GM12878 (cell line): ENCODE measurements around the gene DUSP10. TPM values are rescaled to one million over a fixed set of nuclear protein-coding genes. Genes with fewer than 3 reads are reported as not detected.

Source experiments
- ATAC-seq: fragments of 200-7000 bp; cut with Tn5 transposase; 3 replicates; pipeline ENCODE4 v1.9.1; 2020; ENCODE audit warnings: mild to moderate bottlenecking, moderate library complexity
- BruUV-seq: library from RNA; stranded (reverse); fragments of 400-500 nt; replicated peaks from 2 replicates; lab custom pipeline; 2021; lab: Mats Ljungman, UMichigan
- CTCF ChIA-PET: fragments of 300-600 bp; sonication (Branson Sonifier 250); formaldehyde crosslinking; extraction: SDS; loops from one replicate; lab custom pipeline; 2021; ENCODE audit warnings: inconsistent platforms; lab: Yijun Ruan, JAX
- POLR2A ChIA-PET: fragments of 350-600 bp; formaldehyde crosslinking; extraction: SDS; loops from one replicate; lab custom pipeline; 2021; ENCODE audit warnings: inconsistent platforms; lab: Charles Lee
- RAD21 ChIA-PET: fragments of 300-600 bp; sonication (Branson Sonifier 250); formaldehyde crosslinking; loops from one replicate; lab custom pipeline; 2023; ENCODE audit warnings: antibody characterized with exemption; ENCODE audit not compliant: unreplicated experiment; lab: Charles Lee
- SMC1A ChIA-PET: fragments of 300-600 bp; sonication (Branson Sonifier 250); formaldehyde crosslinking; loops from one replicate; lab custom pipeline; 2023; ENCODE audit not compliant: unreplicated experiment, uncharacterized antibody; lab: Charles Lee
- DNase-seq: peaks from one replicate; pipeline ENCODE4 v3.0.0-alpha.2; 2011; ENCODE audit warnings: low read depth, low spot score
- FAIRE-seq: peaks from 3 replicates; lab custom pipeline; 2011; peaks lifted over from hg19 to GRCh38; lab: Jason Lieb, UNC
- H2AFZ ChIP-seq: 2 replicates; pipeline ENCODE4 v1.6.0; 2011; ENCODE audit warnings: low read depth, low read length, control low read depth; ENCODE audit not compliant: control insufficient read depth
- H3K27ac ChIP-seq: 2 replicates; pipeline ENCODE4 v1.5.1; 2011; ENCODE audit warnings: control low read depth; ENCODE audit not compliant: control insufficient read depth, insufficient read depth
- H3K27me3 ChIP-seq, 2 experiments: replicated peaks in 1 of 2; 2 replicates each; pipeline versions ENCODE4 v1.6.0 to v1.6.1; 2011; ENCODE audit warnings: low read length in 1 of 2; ENCODE audit not compliant: control insufficient read depth in 2 of 2, insufficient read depth in 2 of 2
- H3K36me3 ChIP-seq, 2 experiments: 2 replicates each; pipeline ENCODE4 v1.5.1; 2011; ENCODE audit warnings: low read length in 1 of 2; ENCODE audit not compliant: control insufficient read depth in 2 of 2, insufficient read depth in 2 of 2
- H3K4me1 ChIP-seq: 2 replicates; pipeline ENCODE4 v1.6.1; 2011; ENCODE audit warnings: mild to moderate bottlenecking, low read length, moderate library complexity, mixed read lengths; ENCODE audit not compliant: control insufficient read depth, insufficient read depth
- H3K4me2 ChIP-seq: 2 replicates; pipeline ENCODE4 v1.6.0; 2011; ENCODE audit warnings: control low read depth; ENCODE audit not compliant: control insufficient read depth, insufficient read depth
- H3K4me3 ChIP-seq: fragments of 200-600 bp; sonication (generic); 2 replicates; pipeline ENCODE4 v1.5.1; 2016
- H3K79me2 ChIP-seq: 2 replicates; pipeline ENCODE4 v1.6.0; 2011; ENCODE audit warnings: low read length; ENCODE audit not compliant: control insufficient read depth, insufficient read depth
- H3K9ac ChIP-seq: 2 replicates; pipeline ENCODE4 v1.8.0; 2011; ENCODE audit warnings: low read length, control low read depth, mixed read lengths; ENCODE audit not compliant: control insufficient read depth, insufficient read depth
- H3K9me3 ChIP-seq: replicated peaks from 3 replicates; pipeline ENCODE4 v1.5.1; 2011; ENCODE audit warnings: mild to moderate bottlenecking, low read length; ENCODE audit not compliant: control insufficient read depth, insufficient read depth
- H4K20me1 ChIP-seq: 2 replicates; pipeline ENCODE4 v1.6.0; 2011; ENCODE audit not compliant: control insufficient read depth, insufficient read depth
- CBX3 ChIP-seq: fragments of 200-600 bp; sonication (generic); IDR thresholded peaks from 2 replicates; pipeline ENCODE4 v1.6.1; 2016; ENCODE audit warnings: low read depth, borderline replicate concordance
- CBX5 ChIP-seq: sonication (generic); IDR thresholded peaks from 2 replicates; pipeline ENCODE4 v1.6.1; 2016; ENCODE audit warnings: low read depth, moderate library complexity, mild to moderate bottlenecking, inconsistent platforms
- CHD2 ChIP-seq: IDR thresholded peaks from 2 replicates; pipeline ENCODE4 v1.6.1; 2011; ENCODE audit warnings: low read depth, low read length, improper control_type of control experiment, borderline replicate concordance
- CREM ChIP-seq: IDR thresholded peaks from 2 replicates; pipeline ENCODE4 v1.6.1; 2014; ENCODE audit warnings: antibody characterized with exemption, low read depth
- FOS ChIP-seq: IDR thresholded peaks from 3 replicates; pipeline ENCODE4 v1.6.1; 2011; ENCODE audit warnings: borderline replicate concordance; ENCODE audit not compliant: insufficient read length; ENCODE audit errors: extremely low read depth
- HCFC1 ChIP-seq: fragments of 150-350 bp; IDR thresholded peaks from 2 replicates; pipeline ENCODE4 v1.6.1; 2014; ENCODE audit warnings: low read length
- HDAC6 ChIP-seq: fragments of 200-600 bp; sonication (generic); IDR thresholded peaks from one replicate; pipeline ENCODE4 v1.8.0; 2017; ENCODE audit warnings: antibody characterized with exemption; ENCODE audit not compliant: unreplicated experiment
- JUNB ChIP-seq: IDR thresholded peaks from 2 replicates; pipeline ENCODE4 v1.6.1; 2016; ENCODE audit warnings: antibody characterized with exemption, mild to moderate bottlenecking
- KDM1A ChIP-seq: fragments of 200-600 bp; sonication (generic); IDR thresholded peaks from 2 replicates; pipeline ENCODE4 v1.6.1; 2016; ENCODE audit warnings: borderline replicate concordance
- MEF2B ChIP-seq: fragments of 450-650 bp; IDR thresholded peaks from 2 replicates; pipeline ENCODE4 v1.6.1; 2018; ENCODE audit warnings: mild to moderate bottlenecking, moderate library complexity; ENCODE audit not compliant: partially characterized antibody, poor library complexity, severe bottlenecking
- MTA2 ChIP-seq: fragments of 450-650 bp; IDR thresholded peaks from 2 replicates; pipeline ENCODE4 v1.6.1; 2016; ENCODE audit warnings: low read depth, mild to moderate bottlenecking, moderate library complexity
- MTA3 ChIP-seq: IDR thresholded peaks from 2 replicates; pipeline ENCODE4 v1.6.1; 2012; ENCODE audit warnings: low read length, inconsistent platforms, borderline replicate concordance
- NR2C1 ChIP-seq: fragments of 450-650 bp; IDR thresholded peaks from 2 replicates; pipeline ENCODE4 v1.6.1; 2017; ENCODE audit warnings: antibody characterized with exemption, mild to moderate bottlenecking, moderate library complexity
- PAX5 ChIP-seq: IDR thresholded peaks from 2 replicates; pipeline ENCODE4 v1.6.1; 2011; ENCODE audit warnings: low read depth, low read length, borderline replicate concordance
- PAX8 ChIP-seq: fragments of 450-650 bp; IDR thresholded peaks from 2 replicates; pipeline ENCODE4 v1.6.1; 2017; ENCODE audit warnings: mild to moderate bottlenecking, moderate library complexity
- POLR2A ChIP-seq: IDR thresholded peaks from 2 replicates; pipeline ENCODE4 v1.6.1; 2011; ENCODE audit warnings: low read depth, mild to moderate bottlenecking, low read length
- POU2F2 ChIP-seq: IDR thresholded peaks from 3 replicates; pipeline ENCODE4 v1.6.1; 2011; ENCODE audit warnings: low read depth, mild to moderate bottlenecking, low read length, borderline replicate concordance
- RB1 ChIP-seq: fragments of 450-650 bp; formaldehyde crosslinking; IDR thresholded peaks from 2 replicates; pipeline ENCODE4 v1.6.1; 2017; ENCODE audit warnings: mild to moderate bottlenecking, borderline replicate concordance
- SMC3 ChIP-seq: IDR thresholded peaks from 2 replicates; pipeline ENCODE4 v1.6.1; 2011; ENCODE audit warnings: low read length, improper control_type of control experiment, borderline replicate concordance
- TAF1 ChIP-seq: IDR thresholded peaks from 2 replicates; pipeline ENCODE4 v1.6.1; 2011; ENCODE audit warnings: mild to moderate bottlenecking, low read depth, low read length, borderline replicate concordance
- TCF7 ChIP-seq: IDR thresholded peaks from 2 replicates; pipeline ENCODE4 v1.6.1; 2014; ENCODE audit warnings: antibody characterized with exemption, borderline replicate concordance
- WRNIP1 ChIP-seq: IDR thresholded peaks from 2 replicates; pipeline ENCODE4 v1.6.1; 2011; ENCODE audit warnings: low read depth, low read length, improper control_type of control experiment, borderline replicate concordance
- YY1 ChIP-seq: IDR thresholded peaks from 2 replicates; pipeline ENCODE4 v1.6.1; 2011; ENCODE audit warnings: low read depth, mild to moderate bottlenecking, low read length
- ZNF24 ChIP-seq: fragments of 450-650 bp; IDR thresholded peaks from 2 replicates; pipeline ENCODE4 v1.6.1; 2017; ENCODE audit warnings: antibody characterized with exemption, mild to moderate bottlenecking
- WGBS: methylation state at CpG from one replicate; pipeline ENCODE4 v1.1.6; 2016; ENCODE audit warnings: low lambda C conversion rate; ENCODE audit not compliant: insufficient replicate concordance, insufficient coverage; ENCODE audit errors: missing lambda C conversion rate; 5-methylcytosine and 5-hydroxymethylcytosine counted together
- in situ Hi-C: fragments of 300-500 bp; cut with MboI; formaldehyde crosslinking; loops from 9 replicates; pipeline ENCODE4 v1.14.3; 2018; ENCODE audit warnings: mixed read lengths
- intact Hi-C: fragments of 100-400 bp; cut with micrococcal nuclease; formaldehyde crosslinking; loops from one replicate; pipeline ENCODE4 v1.14.2; 2022; ENCODE audit not compliant: unreplicated experiment
- polyA plus RNA-seq, 11 experiments: library from polyadenylated mRNA; depleted of rRNA in 4 of 11; unstranded in 6 of 11; stranded (reverse) in 5 of 11; fragments of >200 nt; fragmentation: Nextera tagmentation in 4 of 11; fragmentation: Illumina TruSeq in 1 of 11; extraction: Ambion mirVana in 4 of 11; extraction: Trizol in 1 of 11; gene quantifications; 1 replicate in 1 of 11; 2 replicates in 10 of 11; pipeline versions ENCODE4 v1.2.1 to v1.2.3, GENCODE V29; 2011 to 2016; ENCODE audit warnings: inconsistent platforms in 2 of 11, missing spikeins in 2 of 11, low read depth in 1 of 11
- total RNA-seq, 4 experiments: library from RNA; depleted of rRNA in 3 of 4; stranded (reverse); fragments of >200 nt in 3 of 4; fragmentation: Illumina TruSeq in 1 of 4; extraction: Trizol in 1 of 4; gene quantifications; 2 replicates each; pipeline versions ENCODE4 v1.2.1 to v1.2.3, GENCODE V29; 2013 to 2021
- TF ChIP-seq, protein P1 (sequence below): IDR thresholded peaks from 2 replicates; pipeline ENCODE4 v1.6.1; 2011; ENCODE audit warnings: low read depth, mild to moderate bottlenecking, low read length, moderate library complexity, borderline replicate concordance; ENCODE audit errors: extremely low read depth
- TF ChIP-seq, protein P2 (sequence below): IDR thresholded peaks from 2 replicates; pipeline ENCODE4 v1.6.1; 2011; ENCODE audit warnings: borderline replicate concordance, low read depth, mild to moderate bottlenecking, moderate library complexity, mixed read lengths, low read length; ENCODE audit not compliant: insufficient read depth; ENCODE audit errors: extremely low read length

The DUSP10 gene
- total and polyA plus RNA-seq, 10 of the 15 experiments (the other 5 are each of a cell fraction or from before 2014, with no cell fraction given), result 20.3 to 38.4 (median 27.8) TPM

DNA sequence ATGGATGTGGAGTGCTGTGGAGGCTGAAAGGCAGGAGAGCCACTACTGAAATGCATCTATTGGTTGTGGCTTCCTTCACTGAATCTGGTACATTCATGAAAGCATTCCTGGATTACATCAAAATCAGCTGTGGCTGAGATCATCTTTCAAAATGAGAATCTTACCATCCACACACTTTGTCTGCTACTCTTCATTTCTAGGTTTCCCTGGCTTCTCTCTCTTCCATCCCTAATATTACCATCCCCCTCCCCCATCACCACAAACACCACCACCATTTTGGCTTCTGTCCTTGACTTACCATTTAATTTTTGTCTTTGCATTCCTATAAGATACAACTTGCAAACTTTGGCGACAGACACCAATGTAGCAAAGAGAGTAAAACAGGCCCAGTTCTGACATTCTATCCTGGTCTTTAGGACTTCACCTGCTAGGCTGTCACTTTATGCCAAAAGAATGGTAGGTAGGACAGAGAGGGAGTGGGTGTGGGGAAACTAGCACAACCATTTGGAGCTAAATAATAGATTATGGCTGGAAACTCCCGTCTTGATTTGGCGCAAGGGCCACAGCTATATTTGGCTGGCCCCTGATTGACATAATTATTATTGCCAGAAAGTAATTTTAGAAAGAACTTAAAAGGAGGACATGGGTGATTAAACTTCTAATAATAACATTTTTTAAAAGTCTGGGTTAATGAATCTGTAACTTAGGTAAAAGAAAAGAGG, 15.1 kb upstream of the DUSP10 start:
- H3K27me3 ChIP-seq, result no peaks in the 10 kb centered on the region
- BruUV-seq, result TSS peak; percentile 88
- H3K9ac ChIP-seq, result no peak overlapping the region
- FAIRE-seq, result no peak
- peak; percentile 14 for ATAC-seq
- no peak overlapping the region for H3K4me3 ChIP-seq
- H3K79me2 ChIP-seq, result peaks cover 3% of the 10 kb centered on the region; the same call in 1 of the 2 replicates
- ChIA-PET RAD21 (interaction anchor here (0.7 to 12.4 kb wide), 11 partner anchors 8 to 589 kb away, joined by 3 to 393 read pairs (median 9); partner anchors contain the start of gene DUSP10), SMC1A (interaction anchor here (0.6 to 13.2 kb wide), 19 partner anchors 9 to 338 kb away, joined by 3 to 510 read pairs (median 4); partner anchors contain the start of gene DUSP10), CTCF (interaction anchor here (1.1 to 12.2 kb wide), 5 partner anchors 13 to 83 kb away, joined by 3 to 153 read pairs (median 8); partner anchors contain the start of gene DUSP10), POLR2A (interaction anchor here (1.0 to 13.1 kb wide), 6 partner anchors 11 to 44 kb away, joined by 3 to 203 read pairs (median 5); partner anchors contain the start of gene DUSP10)
- H3K9me3 ChIP-seq, result peaks cover 25% of the 10 kb centered on the region
- H3K27ac ChIP-seq, result peak overlapping the region; percentile 90
- intact Hi-C loops (no loop called here), in situ Hi-C loops (no loop called here)
- no peak overlapping the region for H2AFZ ChIP-seq
- DNase-seq, result peak; percentile 66
- peaks cover 79% of the 10 kb centered on the region for H3K4me1 ChIP-seq
- H3K4me2 ChIP-seq, result peak overlapping the region; percentile 39
- WGBS, result 44% methylated on average over 3 of the region's 3 CpGs
- no peaks in the 10 kb centered on the region for H3K36me3 ChIP-seq
- H4K20me1 ChIP-seq, result no peaks in the 10 kb centered on the region
- TF ChIP-seq YY1 (0 out of 2 replicates have a peak, but pooled peaks have one; percentile 33), CHD2 (0 out of 2 replicates have a peak, but pooled peaks have one; percentile 44), MEF2B (peak; percentile 96), JUNB (peak; percentile 84), HCFC1 (no peak), MTA2 (peak; percentile 91), RB1 (no peak), TAF1 (no peak), KDM1A (no peak), CBX5 (no peak), MTA3 (peak; percentile 64), FOS (no peak), WRNIP1 (no peak), TCF7 (peak; percentile 76; the same call in 1 of the 2 replicates), POU2F2 (peak; percentile 27; the same call in 1 of the 3 replicates), NR2C1 (no peak), CBX3 (no peak), PAX5 (0 out of 2 replicates have a peak, but pooled peaks have one; percentile 38), HDAC6 (no peak), PAX8 (no peak), CREM (peak; percentile 82; the same call in 1 of the 2 replicates), ZNF24 (no peak), POLR2A (no peak), SMC3 (0 out of 2 replicates have a peak, but pooled peaks have one; percentile 4)
- TF ChIP-seq, protein P1, sequence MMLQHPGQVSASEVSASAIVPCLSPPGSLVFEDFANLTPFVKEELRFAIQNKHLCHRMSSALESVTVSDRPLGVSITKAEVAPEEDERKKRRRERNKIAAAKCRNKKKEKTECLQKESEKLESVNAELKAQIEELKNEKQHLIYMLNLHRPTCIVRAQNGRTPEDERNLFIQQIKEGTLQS, result no peak
- TF ChIP-seq, protein P2, sequence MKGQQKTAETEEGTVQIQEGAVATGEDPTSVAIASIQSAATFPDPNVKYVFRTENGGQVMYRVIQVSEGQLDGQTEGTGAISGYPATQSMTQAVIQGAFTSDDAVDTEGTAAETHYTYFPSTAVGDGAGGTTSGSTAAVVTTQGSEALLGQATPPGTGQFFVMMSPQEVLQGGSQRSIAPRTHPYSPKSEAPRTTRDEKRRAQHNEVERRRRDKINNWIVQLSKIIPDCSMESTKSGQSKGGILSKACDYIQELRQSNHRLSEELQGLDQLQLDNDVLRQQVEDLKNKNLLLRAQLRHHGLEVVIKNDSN, result no peak
